AG08396 (cell line): ENCODE data around the gene ADGRE2.
A peak's percentile ranks its signal among the peaks of the same experiment; 100 is the strongest.

Source experiments
- DNase-seq: peaks from one replicate; pipeline ENCODE4 v3.0.0; 2012; ENCODE audit warnings: low spot score, mixed read lengths

The ADGRE2 gene

DNA sequence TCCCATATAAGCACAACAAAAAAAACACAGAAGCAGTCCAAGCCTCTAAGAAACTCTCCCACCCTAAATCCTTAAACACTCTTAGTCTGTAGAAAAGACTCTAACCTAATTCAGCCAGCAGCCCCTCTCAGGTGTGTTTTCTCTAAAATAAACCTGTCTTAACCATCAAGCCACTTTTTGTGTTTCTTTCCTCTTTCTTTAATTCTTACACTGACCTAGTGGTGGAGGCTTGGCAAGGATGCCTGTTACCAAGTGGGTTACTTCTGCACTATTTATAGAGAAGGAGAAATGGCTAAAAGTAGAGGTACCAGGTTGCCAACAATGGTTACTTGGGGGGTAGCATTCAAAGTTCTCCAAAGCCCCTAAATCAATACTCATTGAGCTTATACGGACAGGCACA lies 44.8 kb downstream of the ADGRE2 start:
- no peak for DNase-seq

GRCh38 chr19:14732510-14732909 lies 45.9 kb downstream of the ADGRE2 start:
- no peak for DNase-seq

DNA sequence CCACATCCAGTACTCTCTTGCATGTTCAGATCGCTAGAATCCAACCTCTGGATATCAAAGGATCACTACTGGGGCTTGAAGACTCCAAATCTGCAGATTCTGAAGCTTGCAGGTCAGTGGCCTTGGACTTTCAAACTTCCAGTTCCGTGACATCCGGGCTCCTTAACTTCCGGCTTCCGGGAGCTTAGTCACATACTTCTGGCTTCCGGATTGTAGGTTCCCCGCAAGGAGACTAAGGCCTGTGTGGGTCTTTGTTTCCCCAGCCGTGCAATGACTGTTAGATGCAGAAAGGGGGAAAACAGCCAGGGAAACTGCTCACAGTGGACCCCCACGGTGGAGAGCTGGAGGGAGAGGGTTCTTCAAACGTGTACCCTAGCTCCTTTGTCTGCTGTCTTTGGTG lies 47.2 kb downstream of the ADGRE2 start:
- DNase-seq, result no peak

DNA sequence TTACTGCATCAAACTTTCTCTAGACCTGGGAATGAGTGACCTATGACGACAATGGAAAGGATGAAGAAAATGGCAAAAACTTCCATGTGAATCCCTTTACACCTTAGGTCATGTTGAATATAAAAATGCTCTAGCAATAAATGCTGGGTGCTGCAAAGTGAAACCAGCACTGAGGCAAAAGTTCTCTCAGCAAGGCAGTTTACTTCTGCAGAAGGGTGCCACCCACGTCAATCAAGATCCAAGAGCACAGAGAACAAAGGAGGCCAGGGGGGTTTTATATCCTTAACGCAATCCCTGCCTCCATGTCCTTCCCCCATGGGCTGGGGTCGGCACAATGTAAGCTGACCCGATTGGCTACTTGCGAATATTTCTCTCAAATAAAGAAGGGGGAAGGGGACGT lies 49.8 kb downstream of the ADGRE2 start:
- DNase-seq, result no peak

DNA sequence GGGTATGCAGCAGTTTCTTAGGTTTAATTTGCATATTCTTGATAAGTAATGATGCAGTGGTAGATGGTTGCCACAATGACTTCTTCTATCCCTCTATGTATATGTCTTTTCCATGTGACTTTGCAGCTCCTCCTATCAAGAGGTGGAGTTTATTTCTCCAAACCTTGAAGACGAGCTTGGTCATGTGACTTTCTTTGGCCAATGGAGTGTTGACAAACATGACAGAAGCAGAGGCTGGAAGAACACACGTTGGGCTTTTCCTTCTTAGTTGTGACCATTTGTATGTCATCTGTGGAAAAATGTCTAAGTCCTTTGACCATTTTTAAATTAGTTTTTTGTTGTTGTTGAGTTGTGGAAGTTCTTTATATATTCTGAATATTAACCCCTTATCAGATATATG lies 56.2 kb downstream of the ADGRE2 start:
- no peak for DNase-seq

GRCh38 chr19:14719162-14719561 lies 59.2 kb downstream of the ADGRE2 start:
- DNase-seq, result no peak

- DNase-seq, result no peak
Observed at GRCh38 chr19:14718522-14719116, 59.7 kb downstream of the ADGRE2 start.

DNA sequence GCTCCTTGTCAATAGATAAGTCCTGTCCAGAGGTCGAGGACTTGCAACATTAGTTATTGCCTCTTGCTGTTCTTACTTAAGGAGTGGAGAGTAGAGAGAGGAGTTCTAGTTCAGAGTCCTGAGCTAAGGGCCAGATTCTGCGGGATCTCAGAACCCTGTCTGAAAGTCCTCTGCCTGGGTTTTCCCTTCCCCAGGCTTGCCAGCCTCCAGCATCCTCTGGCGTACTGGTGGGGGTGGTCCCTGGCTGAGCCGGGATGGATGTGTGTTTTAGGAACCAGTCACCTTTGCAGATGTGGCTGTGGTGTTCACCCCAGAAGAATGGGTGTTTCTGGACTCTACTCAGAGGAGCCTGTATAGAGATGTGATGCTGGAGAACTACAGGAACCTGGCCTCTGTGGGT lies 62.5 kb downstream of the ADGRE2 start:
- DNase-seq, result no peak

GRCh38 chr19:14704450-14704849 lies 73.9 kb downstream of the ADGRE2 start:
- no peak for DNase-seq

GRCh38 chr19:14703833-14704232 lies 74.5 kb downstream of the ADGRE2 start:
- no peak for DNase-seq

- no peak for DNase-seq
Observed at GRCh38 chr19:14700711-14701375, 77.5 kb downstream of the ADGRE2 start.

DNA sequence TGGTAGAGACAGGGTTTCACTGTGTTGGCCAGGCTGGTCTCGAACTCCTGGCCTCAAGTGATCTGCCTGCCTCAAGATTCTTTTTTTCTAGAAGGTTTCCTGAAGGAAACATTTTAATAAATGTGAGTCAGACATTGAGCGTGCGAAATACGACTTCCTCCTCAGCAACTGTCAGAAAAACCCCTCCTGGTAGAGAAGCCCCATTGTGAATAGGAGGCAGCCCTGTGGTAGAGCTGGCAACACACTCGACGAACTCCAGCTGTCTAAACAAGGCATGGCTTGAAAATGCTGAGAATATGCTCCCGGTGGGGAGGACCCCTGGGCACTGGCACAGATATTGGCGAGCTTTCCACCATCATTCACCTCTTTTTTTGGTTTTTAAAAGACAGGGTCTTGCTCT lies 78.7 kb downstream of the ADGRE2 start:
- no peak for DNase-seq

- DNase-seq, result no peak
Observed at GRCh38 chr19:14695471-14695870, 82.9 kb downstream of the ADGRE2 start.

GRCh38 chr19:14694641-14695266 lies 83.6 kb downstream of the ADGRE2 start:
- no peak for DNase-seq

GRCh38 chr19:14689598-14690503 lies 88.5 kb downstream of the ADGRE2 start, which contains the start of gene ZNF333:
ZNF333 (plus strand) TSS chr19:14690048; CDS start chr19:14693492, 3,444 bp downstream.
- peak; percentile 98 for DNase-seq

DNA sequence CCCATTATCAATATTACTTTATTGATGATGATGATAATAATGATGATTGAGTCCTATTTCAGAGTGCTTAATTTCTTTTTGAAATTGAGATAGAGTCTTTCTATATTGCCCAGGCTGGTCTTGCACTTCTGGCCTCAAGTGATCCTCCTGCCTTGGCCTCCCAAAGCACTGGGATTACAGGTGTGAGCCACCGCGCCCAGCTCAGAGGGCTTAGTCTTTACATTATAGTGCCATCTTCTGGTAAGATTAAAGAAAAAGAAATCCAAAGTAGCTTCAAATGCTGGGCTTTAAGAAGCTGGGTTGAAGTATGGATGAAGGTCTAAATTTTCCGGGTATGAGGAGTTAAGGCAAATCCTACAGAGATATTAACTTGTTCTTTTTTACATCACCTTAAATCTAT lies 91.9 kb downstream of the ADGRE2 start:
- no peak for DNase-seq

DNA sequence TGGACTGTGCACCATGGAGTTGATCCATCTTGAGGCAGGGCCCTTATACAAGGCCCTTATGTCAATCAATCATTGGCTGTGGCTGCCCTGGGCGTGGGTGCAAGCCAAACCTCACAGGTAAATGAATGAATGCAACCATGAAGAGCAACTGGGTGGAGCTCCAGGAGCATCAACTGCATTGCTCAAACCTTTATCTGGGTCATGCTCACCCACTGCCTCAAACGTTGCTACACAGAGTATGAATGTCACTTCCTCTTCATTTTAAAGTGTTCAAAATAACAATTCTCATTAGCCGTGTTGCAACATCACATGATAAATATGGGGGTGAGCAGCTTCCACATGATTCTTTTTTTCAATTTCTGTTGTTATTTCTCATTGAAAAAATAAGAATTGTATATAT lies 94.9 kb downstream of the ADGRE2 start:
- DNase-seq, result no peak
